ENCODE results near the gene SCGB1D4.
A peak's percentile ranks its signal among the peaks of the same experiment; 100 is the strongest.

Gene SCGB1D4

DNA sequence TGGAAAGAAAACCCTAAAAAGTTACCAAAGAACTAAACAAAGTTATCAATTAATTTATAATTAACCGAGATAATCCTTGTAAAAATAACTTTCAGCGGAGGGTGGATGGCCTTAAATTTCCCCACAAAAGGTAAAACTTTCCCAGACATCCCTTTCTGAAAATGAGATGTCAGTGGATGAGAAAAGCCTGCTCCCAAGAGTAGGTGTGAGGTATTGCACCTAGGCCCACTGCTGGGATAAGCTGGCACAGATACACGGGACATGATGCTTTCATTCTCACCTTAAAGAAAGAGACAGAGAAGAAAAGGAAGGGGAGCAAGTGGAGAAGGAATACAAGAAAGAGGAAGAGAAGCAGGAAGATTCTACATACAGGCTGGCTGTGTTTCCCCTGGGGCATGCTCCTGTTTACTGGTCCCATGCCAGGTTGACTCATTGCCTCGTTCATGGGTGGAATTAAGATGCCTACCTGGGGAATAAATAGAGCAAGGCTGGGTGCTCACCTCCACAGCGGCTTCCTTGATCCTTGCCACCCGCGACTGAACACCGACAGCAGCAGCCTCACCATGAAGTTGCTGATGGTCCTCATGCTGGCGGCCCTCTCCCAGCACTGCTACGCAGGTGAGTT is 29.1 kb downstream of the SCGB1D4 start, which contains the start of gene SCGB2A2:
Gene SCGB2A2 (plus strand): TSS at position 505 of the 625 bp plus-strand sequence. CDS start 59 bp downstream, at position 564.
- H3K4me1 ChIP-seq (ENCODE audit: insufficient read depth, low read length), result no peaks in the 10 kb centered on the region
- no peak within 1 kb of the TSS for H3K9ac ChIP-seq (ENCODE audit: low read depth, low read length)
- no peaks in the 10 kb centered on the region for H3K36me3 ChIP-seq (ENCODE audit: insufficient read depth, low read length)
- H3K9me3 ChIP-seq (ENCODE audit: insufficient read depth, low read length, severe bottlenecking), result no peaks in the 10 kb centered on the region
- no peak within 1 kb of the TSS for H3K4me2 ChIP-seq (ENCODE audit: insufficient read depth, low read length)
- no peak within 1 kb of the TSS for H3K27ac ChIP-seq (ENCODE audit: low read length)
- H4K20me1 ChIP-seq (ENCODE audit: insufficient read depth, low read length), result no peaks in the 10 kb centered on the region
- ATAC-seq (ENCODE audit: insufficient read depth, low read depth), result no peak
- DNase-seq, result no peak
- peaks cover 2% of the 10 kb centered on the region for H3K27me3 ChIP-seq (ENCODE audit: insufficient read depth, low read length, poor library complexity)
- no peak for TF ChIP-seq EZH2 (IDR thresholded peaks at IDR 0.05; ENCODE audit: borderline replicate concordance, low read depth, low read length, severe bottlenecking)
- TF ChIP-seq, protein P1, sequence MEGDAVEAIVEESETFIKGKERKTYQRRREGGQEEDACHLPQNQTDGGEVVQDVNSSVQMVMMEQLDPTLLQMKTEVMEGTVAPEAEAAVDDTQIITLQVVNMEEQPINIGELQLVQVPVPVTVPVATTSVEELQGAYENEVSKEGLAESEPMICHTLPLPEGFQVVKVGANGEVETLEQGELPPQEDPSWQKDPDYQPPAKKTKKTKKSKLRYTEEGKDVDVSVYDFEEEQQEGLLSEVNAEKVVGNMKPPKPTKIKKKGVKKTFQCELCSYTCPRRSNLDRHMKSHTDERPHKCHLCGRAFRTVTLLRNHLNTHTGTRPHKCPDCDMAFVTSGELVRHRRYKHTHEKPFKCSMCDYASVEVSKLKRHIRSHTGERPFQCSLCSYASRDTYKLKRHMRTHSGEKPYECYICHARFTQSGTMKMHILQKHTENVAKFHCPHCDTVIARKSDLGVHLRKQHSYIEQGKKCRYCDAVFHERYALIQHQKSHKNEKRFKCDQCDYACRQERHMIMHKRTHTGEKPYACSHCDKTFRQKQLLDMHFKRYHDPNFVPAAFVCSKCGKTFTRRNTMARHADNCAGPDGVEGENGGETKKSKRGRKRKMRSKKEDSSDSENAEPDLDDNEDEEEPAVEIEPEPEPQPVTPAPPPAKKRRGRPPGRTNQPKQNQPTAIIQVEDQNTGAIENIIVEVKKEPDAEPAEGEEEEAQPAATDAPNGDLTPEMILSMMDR (IDR thresholded peaks at IDR 0.05; ENCODE audit: borderline replicate concordance, extremely low read depth, low read length, poor library complexity, severe bottlenecking), result peak; percentile 40
- H3K79me2 ChIP-seq (ENCODE audit: insufficient read depth, low read length), result no peaks in the 10 kb centered on the region
- H3K4me3 ChIP-seq (ENCODE audit: low read depth in 1 of 2, low read length in 2 of 2), result no peak within 1 kb of the TSS
- H2AFZ ChIP-seq (ENCODE audit: low read depth, low read length), result no peak within 1 kb of the TSS

DNA sequence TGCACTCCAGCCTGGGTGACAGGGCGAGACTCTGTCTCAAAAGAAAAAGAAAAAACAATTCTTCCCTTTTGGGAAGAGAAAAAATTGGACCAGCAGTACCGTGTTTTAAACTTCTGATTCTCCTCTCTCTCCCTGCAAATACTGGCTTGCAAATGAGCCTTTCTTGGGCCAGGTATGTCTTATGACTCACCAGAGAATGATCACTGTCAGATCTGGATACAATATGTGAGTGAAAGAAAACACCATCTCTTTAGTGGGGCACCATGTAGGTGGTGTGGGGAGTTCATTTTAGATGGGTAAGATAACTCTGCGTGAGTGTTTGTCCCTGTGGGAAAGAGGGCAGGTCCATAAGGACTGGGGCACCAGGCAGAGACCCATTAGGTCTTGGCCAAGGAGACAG is 31.3 kb downstream of the SCGB1D4 start:
- H3K27me3 ChIP-seq (ENCODE audit: insufficient read depth, low read length, poor library complexity), result peaks cover 5% of the 10 kb centered on the region
- H3K9ac ChIP-seq (ENCODE audit: low read depth, low read length), result no peak overlapping the region
- DNase-seq (no peak), ATAC-seq (ENCODE audit: insufficient read depth, low read depth) (no peak)
- no peak overlapping the region for H3K27ac ChIP-seq (ENCODE audit: low read length)
- H3K4me1 ChIP-seq (ENCODE audit: insufficient read depth, low read length), result no peaks in the 10 kb centered on the region
- no peak for TF ChIP-seq EZH2 (IDR thresholded peaks at IDR 0.05; ENCODE audit: borderline replicate concordance, low read depth, low read length, severe bottlenecking)
- TF ChIP-seq, protein P1 (IDR thresholded peaks at IDR 0.05; ENCODE audit: borderline replicate concordance, extremely low read depth, low read length, poor library complexity, severe bottlenecking), result no peak
- H3K4me3 ChIP-seq (ENCODE audit: low read depth in 1 of 2, low read length in 2 of 2), result no peak overlapping the region
- H2AFZ ChIP-seq (ENCODE audit: low read depth, low read length), result no peak overlapping the region
- H4K20me1 ChIP-seq (ENCODE audit: insufficient read depth, low read length), result no peaks in the 10 kb centered on the region
- H3K36me3 ChIP-seq (ENCODE audit: insufficient read depth, low read length), result no peaks in the 10 kb centered on the region
- no peak overlapping the region for H3K4me2 ChIP-seq (ENCODE audit: insufficient read depth, low read length)
- H3K79me2 ChIP-seq (ENCODE audit: insufficient read depth, low read length), result no peaks in the 10 kb centered on the region
- H3K9me3 ChIP-seq (ENCODE audit: insufficient read depth, low read length, severe bottlenecking), result no peaks in the 10 kb centered on the region

DNA sequence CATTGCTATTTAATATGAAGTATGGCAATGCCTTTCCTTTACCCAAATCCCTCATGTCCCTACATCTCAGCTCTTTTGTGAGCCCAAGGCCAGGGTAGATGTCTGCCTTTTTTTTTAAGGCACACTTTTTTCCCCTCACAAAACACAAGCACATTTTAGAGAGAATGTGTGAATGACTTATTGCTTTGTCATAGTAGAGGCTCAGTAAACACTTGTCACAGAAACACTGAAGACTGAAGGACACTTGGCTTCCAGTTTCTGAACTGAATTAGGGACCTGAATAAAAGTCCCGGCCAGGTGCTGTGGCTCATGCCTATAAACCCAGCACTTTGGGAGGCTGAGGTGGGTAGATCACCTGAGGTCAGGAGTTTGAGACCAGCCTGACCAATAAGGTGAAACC is 31.8 kb downstream of the SCGB1D4 start:
- H4K20me1 ChIP-seq (ENCODE audit: insufficient read depth, low read length), result no peaks in the 10 kb centered on the region
- no peaks in the 10 kb centered on the region for H3K79me2 ChIP-seq (ENCODE audit: insufficient read depth, low read length)
- no peak overlapping the region for H2AFZ ChIP-seq (ENCODE audit: low read depth, low read length)
- no peak overlapping the region for H3K27ac ChIP-seq (ENCODE audit: low read length)
- DNase-seq (no peak), ATAC-seq (ENCODE audit: insufficient read depth, low read depth) (no peak)
- no peak for TF ChIP-seq EZH2 (IDR thresholded peaks at IDR 0.05; ENCODE audit: borderline replicate concordance, low read depth, low read length, severe bottlenecking)
- TF ChIP-seq, protein P1 (IDR thresholded peaks at IDR 0.05; ENCODE audit: borderline replicate concordance, extremely low read depth, low read length, poor library complexity, severe bottlenecking), result no peak
- no peak overlapping the region for H3K4me2 ChIP-seq (ENCODE audit: insufficient read depth, low read length)
- H3K27me3 ChIP-seq (ENCODE audit: insufficient read depth, low read length, poor library complexity), result peaks cover 5% of the 10 kb centered on the region
- no peaks in the 10 kb centered on the region for H3K36me3 ChIP-seq (ENCODE audit: insufficient read depth, low read length)
- no peaks in the 10 kb centered on the region for H3K4me1 ChIP-seq (ENCODE audit: insufficient read depth, low read length)
- no peak overlapping the region for H3K9ac ChIP-seq (ENCODE audit: low read depth, low read length)
- no peak overlapping the region for H3K4me3 ChIP-seq (ENCODE audit: low read depth in 1 of 2, low read length in 2 of 2)
- H3K9me3 ChIP-seq (ENCODE audit: insufficient read depth, low read length, severe bottlenecking), result no peaks in the 10 kb centered on the region

Data from DND-41 (cell line).